GM23338 (cell line): Measurements from ENCODE around the gene NEK6. TPM values are rescaled to one million over a fixed set of nuclear protein-coding genes. Genes with fewer than 3 reads are reported as not detected.
A peak's percentile ranks its signal among the peaks of the same experiment; 100 is the strongest.

ENCODE experiments used
- ATAC-seq: fragments of 200-7000 bp; cut with Tn5 transposase; 3 replicates; pipeline ENCODE4 v1.9.1; 2020
- DNase-seq: peaks from one replicate; pipeline ENCODE4 v3.0.0-alpha.2; 2015; ENCODE audit warnings: low spot score
- H2AFZ ChIP-seq: fragments of 200-600 bp; sonication (generic); 2 replicates; pipeline ENCODE4 v1.8.0; 2016; ENCODE audit warnings: antibody characterized with exemption, mild to moderate bottlenecking, moderate library complexity
- H3F3A ChIP-seq: fragments of 200-600 bp; sonication (generic); replicated peaks from 2 replicates; pipeline ENCODE4 v1.8.0; 2017; ENCODE audit warnings: antibody characterized with exemption, mixed run types, low read depth
- H3K27ac ChIP-seq: fragments of 200-600 bp; sonication (generic); 2 replicates; pipeline ENCODE4 v1.6.1; 2016; ENCODE audit warnings: low read depth
- H3K27me3 ChIP-seq: fragments of 200-600 bp; sonication (generic); 2 replicates; pipeline ENCODE4 v1.8.0; 2016; ENCODE audit warnings: mild to moderate bottlenecking, mixed run types, moderate library complexity; ENCODE audit not compliant: insufficient read depth
- H3K36me3 ChIP-seq: fragments of 200-600 bp; sonication (generic); 2 replicates; pipeline ENCODE4 v1.8.0; 2016; ENCODE audit warnings: mild to moderate bottlenecking; ENCODE audit not compliant: insufficient read depth
- H3K4me1 ChIP-seq: fragments of 200-600 bp; sonication (generic); 2 replicates; pipeline ENCODE4 v1.8.0; 2016; ENCODE audit warnings: mild to moderate bottlenecking, moderate library complexity; ENCODE audit not compliant: insufficient read depth
- H3K4me2 ChIP-seq: fragments of 200-600 bp; sonication (generic); 2 replicates; pipeline ENCODE4 v1.7.1; 2017; ENCODE audit warnings: mixed run types
- H3K4me3 ChIP-seq: fragments of 200-600 bp; sonication (generic); 2 replicates; pipeline ENCODE4 v1.6.1; 2016; ENCODE audit warnings: mixed run types
- H3K79me2 ChIP-seq: fragments of 200-600 bp; sonication (generic); replicated peaks from 2 replicates; pipeline ENCODE4 v1.8.0; 2017; ENCODE audit warnings: mild to moderate bottlenecking; ENCODE audit not compliant: insufficient read depth
- H3K9me2 ChIP-seq: fragments of 200-600 bp; sonication (generic); 2 replicates; pipeline ENCODE4 v1.8.0; 2017; ENCODE audit not compliant: insufficient read depth
- H4K20me1 ChIP-seq: fragments of 200-600 bp; sonication (generic); replicated peaks from 2 replicates; pipeline ENCODE4 v1.8.0; 2017; ENCODE audit warnings: mild to moderate bottlenecking; ENCODE audit not compliant: insufficient read depth
- H3K27ac Mint-ChIP-seq: 2 replicates; pipeline ENCODE4 v1.8.0; 2020; ENCODE audit warnings: inconsistent platforms, mild to moderate bottlenecking, moderate library complexity, mixed read lengths
- H3K27me3 Mint-ChIP-seq: 3 replicates; pipeline ENCODE4 v1.8.0; 2022; ENCODE audit warnings: low read depth, mild to moderate bottlenecking, moderate library complexity, mixed read lengths, inconsistent platforms; ENCODE audit not compliant: insufficient read depth, poor library complexity
- H3K36me3 Mint-ChIP-seq: 3 replicates; pipeline ENCODE4 v1.8.0; 2021; ENCODE audit warnings: low read depth, mild to moderate bottlenecking, inconsistent platforms, moderate library complexity, mixed read lengths
- H3K4me1 Mint-ChIP-seq: 3 replicates; pipeline ENCODE4 v1.8.0; 2020; ENCODE audit warnings: mild to moderate bottlenecking, inconsistent platforms, mixed read lengths
- H3K4me3 Mint-ChIP-seq: 3 replicates; pipeline ENCODE4 v1.8.0; 2021; ENCODE audit warnings: moderate library complexity, mild to moderate bottlenecking, inconsistent platforms, mixed read lengths
- H3K9me3 Mint-ChIP-seq: 3 replicates; pipeline ENCODE4 v1.8.0; 2020; ENCODE audit warnings: moderate library complexity, mild to moderate bottlenecking, inconsistent platforms, mixed read lengths
- CREB1 ChIP-seq: fragments of 250-450 bp; sonication (Bioruptor Pico); IDR thresholded peaks from 2 replicates; pipeline ENCODE4 v1.5.0; 2020; ENCODE audit warnings: low read depth, mild to moderate bottlenecking, moderate library complexity
- JUNB ChIP-seq: IDR thresholded peaks from one replicate; pipeline ENCODE4 v1.6.1; 2016; ENCODE audit warnings: antibody characterized with exemption; ENCODE audit not compliant: unreplicated experiment
- STAT1 ChIP-seq: IDR thresholded peaks from one replicate; pipeline ENCODE4 v1.6.1; 2016; ENCODE audit warnings: antibody characterized with exemption; ENCODE audit not compliant: unreplicated experiment
- polyA plus RNA-seq: library from polyadenylated mRNA; unstranded; fragments of >200 nt; fragmentation: Nextera tagmentation; extraction: Ambion mirVana; gene quantifications from 2 replicates; pipeline ENCODE4 v1.2.1, GENCODE V29; 2016
- total RNA-seq: library from RNA; depleted of rRNA; stranded (reverse); fragments of >200 nt; shearing (Covaris generic); gene quantifications from 2 replicates; pipeline ENCODE4 v1.2.3, GENCODE V29; 2014; rRNA removed
- TF ChIP-seq, protein P1 (sequence below): IDR thresholded peaks from 2 replicates; pipeline ENCODE4 v1.6.1; 2016; ENCODE audit warnings: antibody characterized with exemption
- TF ChIP-seq, protein P2 (sequence below): fragments of 250-450 bp; sonication (Bioruptor Pico); IDR thresholded peaks from 2 replicates; pipeline ENCODE4 v1.5.0; 2020; ENCODE audit warnings: mild to moderate bottlenecking, moderate library complexity

The NEK6 gene
- total and polyA plus RNA-seq, 2 experiments from 2014 or later, result 8.1 to 11.2 TPM

DNA sequence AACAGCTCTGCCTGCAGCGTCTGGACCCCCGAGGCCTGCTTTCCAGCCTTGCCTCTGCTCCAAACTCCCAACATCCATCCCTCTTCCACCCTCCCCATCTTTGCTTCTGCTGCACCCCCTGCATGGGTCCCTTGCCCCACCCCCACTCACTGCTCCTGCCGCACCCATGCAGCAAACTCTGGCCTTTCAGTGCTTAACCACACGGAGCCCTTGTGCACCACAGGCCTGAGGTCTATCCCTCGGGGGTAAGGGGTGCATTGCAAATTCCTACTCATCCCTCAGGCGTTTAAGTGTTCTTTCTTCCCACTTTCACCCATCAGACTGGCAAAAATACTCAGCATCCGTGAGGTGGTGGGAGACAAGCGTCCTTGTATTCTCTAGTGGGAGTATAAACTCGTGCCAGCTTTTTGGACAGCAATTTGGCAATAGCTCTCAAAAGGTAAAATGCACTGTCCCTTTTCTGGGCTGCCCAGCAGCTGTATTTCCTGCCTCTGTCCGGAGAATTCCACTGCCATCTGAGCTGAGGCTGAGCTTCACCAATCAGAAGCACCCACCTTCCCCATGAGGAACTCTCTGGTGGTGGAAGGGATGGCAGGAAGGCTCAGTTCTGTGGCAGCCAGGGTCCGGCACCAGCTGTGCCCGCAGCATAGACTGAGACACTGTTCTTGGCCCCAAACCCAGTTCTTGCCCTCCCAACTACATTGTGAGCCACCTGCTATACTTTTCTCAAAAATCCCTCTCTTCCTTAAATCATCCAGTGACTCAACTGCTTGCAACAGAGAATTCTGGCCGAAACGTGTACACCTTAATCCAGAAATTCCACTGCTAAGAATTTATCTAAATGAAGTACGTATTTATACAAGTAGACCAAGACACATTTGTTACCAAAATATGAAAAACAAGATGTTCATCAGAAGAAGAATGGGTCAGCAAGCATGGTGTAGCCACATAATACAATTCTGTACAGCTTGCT is 142.5 kb downstream of the NEK6 start:
- Mint-ChIP-seq H3K27me3 (peaks cover 7% of the 10 kb centered on the region), H3K4me3 (peak overlapping the region; percentile 40; the same call in 2 of the 3 replicates), H3K27ac (peak overlapping the region; percentile 88)

More for the DNA sequence above, 142.5 kb downstream of the NEK6 start:
- Histone ChIP-seq H3K4me3 (no peak overlapping the region), H3K79me2 (peaks cover 100% of the 10 kb centered on the region), H3F3A (0 out of 2 replicates have a peak, but pooled peaks cover 2% of the 10 kb centered on the region), H3K27ac (peak overlapping the region; percentile 82), H3K27me3 (no peaks in the 10 kb centered on the region), H3K9me2 (no peaks in the 10 kb centered on the region), H2AFZ (no peak overlapping the region), H4K20me1 (peaks cover 37% of the 10 kb centered on the region), H3K4me2 (peak overlapping the region; percentile 8; the same call in 1 of the 2 replicates), H3K36me3 (peaks cover 5% of the 10 kb centered on the region), H3K4me1 (peaks cover 19% of the 10 kb centered on the region)
- TF ChIP-seq JUNB (peak; percentile 13), STAT1 (no peak), CREB1 (CRISPR knock-in tag) (no peak)
- TF ChIP-seq, protein P1, sequence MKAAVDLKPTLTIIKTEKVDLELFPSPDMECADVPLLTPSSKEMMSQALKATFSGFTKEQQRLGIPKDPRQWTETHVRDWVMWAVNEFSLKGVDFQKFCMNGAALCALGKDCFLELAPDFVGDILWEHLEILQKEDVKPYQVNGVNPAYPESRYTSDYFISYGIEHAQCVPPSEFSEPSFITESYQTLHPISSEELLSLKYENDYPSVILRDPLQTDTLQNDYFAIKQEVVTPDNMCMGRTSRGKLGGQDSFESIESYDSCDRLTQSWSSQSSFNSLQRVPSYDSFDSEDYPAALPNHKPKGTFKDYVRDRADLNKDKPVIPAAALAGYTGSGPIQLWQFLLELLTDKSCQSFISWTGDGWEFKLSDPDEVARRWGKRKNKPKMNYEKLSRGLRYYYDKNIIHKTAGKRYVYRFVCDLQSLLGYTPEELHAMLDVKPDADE, result no peak
- TF ChIP-seq, protein P2, sequence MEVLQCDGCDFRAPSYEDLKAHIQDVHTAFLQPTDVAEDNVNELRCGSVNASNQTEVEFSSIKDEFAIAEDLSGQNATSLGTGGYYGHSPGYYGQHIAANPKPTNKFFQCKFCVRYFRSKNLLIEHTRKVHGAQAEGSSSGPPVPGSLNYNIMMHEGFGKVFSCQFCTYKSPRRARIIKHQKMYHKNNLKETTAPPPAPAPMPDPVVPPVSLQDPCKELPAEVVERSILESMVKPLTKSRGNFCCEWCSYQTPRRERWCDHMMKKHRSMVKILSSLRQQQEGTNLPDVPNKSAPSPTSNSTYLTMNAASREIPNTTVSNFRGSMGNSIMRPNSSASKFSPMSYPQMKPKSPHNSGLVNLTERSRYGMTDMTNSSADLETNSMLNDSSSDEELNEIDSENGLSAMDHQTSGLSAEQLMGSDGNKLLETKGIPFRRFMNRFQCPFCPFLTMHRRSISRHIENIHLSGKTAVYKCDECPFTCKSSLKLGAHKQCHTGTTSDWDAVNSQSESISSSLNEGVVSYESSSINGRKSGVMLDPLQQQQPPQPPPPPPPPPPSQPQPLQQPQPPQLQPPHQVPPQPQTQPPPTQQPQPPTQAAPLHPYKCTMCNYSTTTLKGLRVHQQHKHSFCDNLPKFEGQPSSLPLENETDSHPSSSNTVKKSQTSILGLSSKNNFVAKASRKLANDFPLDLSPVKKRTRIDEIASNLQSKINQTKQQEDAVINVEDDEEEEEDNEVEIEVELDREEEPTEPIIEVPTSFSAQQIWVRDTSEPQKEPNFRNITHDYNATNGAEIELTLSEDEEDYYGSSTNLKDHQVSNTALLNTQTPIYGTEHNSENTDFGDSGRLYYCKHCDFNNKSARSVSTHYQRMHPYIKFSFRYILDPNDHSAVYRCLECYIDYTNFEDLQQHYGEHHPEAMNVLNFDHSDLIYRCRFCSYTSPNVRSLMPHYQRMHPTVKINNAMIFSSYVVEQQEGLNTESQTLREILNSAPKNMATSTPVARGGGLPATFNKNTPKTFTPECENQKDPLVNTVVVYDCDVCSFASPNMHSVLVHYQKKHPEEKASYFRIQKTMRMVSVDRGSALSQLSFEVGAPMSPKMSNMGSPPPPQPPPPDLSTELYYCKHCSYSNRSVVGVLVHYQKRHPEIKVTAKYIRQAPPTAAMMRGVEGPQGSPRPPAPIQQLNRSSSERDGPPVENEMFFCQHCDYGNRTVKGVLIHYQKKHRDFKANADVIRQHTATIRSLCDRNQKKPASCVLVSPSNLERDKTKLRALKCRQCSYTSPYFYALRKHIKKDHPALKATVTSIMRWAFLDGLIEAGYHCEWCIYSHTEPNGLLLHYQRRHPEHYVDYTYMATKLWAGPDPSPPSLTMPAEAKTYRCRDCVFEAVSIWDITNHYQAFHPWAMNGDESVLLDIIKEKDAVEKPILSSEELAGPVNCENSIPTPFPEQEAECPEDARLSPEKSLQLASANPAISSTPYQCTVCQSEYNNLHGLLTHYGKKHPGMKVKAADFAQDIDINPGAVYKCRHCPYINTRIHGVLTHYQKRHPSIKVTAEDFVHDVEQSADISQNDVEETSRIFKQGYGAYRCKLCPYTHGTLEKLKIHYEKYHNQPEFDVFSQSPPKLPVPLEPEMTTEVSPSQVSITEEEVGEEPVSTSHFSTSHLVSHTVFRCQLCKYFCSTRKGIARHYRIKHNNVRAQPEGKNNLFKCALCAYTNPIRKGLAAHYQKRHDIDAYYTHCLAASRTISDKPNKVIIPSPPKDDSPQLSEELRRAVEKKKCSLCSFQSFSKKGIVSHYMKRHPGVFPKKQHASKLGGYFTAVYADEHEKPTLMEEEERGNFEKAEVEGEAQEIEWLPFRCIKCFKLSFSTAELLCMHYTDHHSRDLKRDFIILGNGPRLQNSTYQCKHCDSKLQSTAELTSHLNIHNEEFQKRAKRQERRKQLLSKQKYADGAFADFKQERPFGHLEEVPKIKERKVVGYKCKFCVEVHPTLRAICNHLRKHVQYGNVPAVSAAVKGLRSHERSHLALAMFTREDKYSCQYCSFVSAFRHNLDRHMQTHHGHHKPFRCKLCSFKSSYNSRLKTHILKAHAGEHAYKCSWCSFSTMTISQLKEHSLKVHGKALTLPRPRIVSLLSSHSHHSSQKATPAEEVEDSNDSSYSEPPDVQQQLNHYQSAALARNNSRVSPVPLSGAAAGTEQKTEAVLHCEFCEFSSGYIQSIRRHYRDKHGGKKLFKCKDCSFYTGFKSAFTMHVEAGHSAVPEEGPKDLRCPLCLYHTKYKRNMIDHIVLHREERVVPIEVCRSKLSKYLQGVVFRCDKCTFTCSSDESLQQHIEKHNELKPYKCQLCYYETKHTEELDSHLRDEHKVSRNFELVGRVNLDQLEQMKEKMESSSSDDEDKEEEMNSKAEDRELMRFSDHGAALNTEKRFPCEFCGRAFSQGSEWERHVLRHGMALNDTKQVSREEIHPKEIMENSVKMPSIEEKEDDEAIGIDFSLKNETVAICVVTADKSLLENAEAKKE (CRISPR knock-in tag), result no peak
- Mint-ChIP-seq H3K9me3 (no peaks in the 10 kb centered on the region), H3K36me3 (peaks cover 32% of the 10 kb centered on the region), H3K4me1 (peaks cover 26% of the 10 kb centered on the region)
- DNase-seq (no peak), ATAC-seq (peak; percentile 71)

Other genes starting within 250 kb of the NEK6 start
- gene LHX2, start 246.2 kb upstream of the NEK6 start, total RNA-seq, result 0.19 and 1.7 TPM in 2 replicates
- 0.45 TPM in 1 of 2 replicates, not detected in the other for gene LHX2, start 246.2 kb upstream of the NEK6 start, polyA plus RNA-seq
- gene PSMB7, start 157.5 kb downstream of the NEK6 start, total RNA-seq, result 255 and 364 TPM in 2 replicates
- gene PSMB7, start 157.5 kb downstream of the NEK6 start, polyA plus RNA-seq, result 238 and 268 TPM in 2 replicates
- gene ADGRD2, start 192.5 kb downstream of the NEK6 start, total RNA-seq, result 0.45 TPM in 1 of 2 replicates, not detected in the other
- 0.78 and 0.89 TPM in 2 replicates for gene ADGRD2, start 192.5 kb downstream of the NEK6 start, polyA plus RNA-seq
- gene NR5A1, start 249.4 kb downstream of the NEK6 start, total RNA-seq, result 0.21 and 5.7 TPM in 2 replicates
- not detected in 2 replicates for gene NR5A1, start 249.4 kb downstream of the NEK6 start, polyA plus RNA-seq